Femur (tissue), 1 donor: ENCODE data around the gene FAM124A.

Source experiments
- DNase-seq: peaks from one replicate; pipeline ENCODE4 v3.0.0-alpha.2; 2017

Gene FAM124A

DNA sequence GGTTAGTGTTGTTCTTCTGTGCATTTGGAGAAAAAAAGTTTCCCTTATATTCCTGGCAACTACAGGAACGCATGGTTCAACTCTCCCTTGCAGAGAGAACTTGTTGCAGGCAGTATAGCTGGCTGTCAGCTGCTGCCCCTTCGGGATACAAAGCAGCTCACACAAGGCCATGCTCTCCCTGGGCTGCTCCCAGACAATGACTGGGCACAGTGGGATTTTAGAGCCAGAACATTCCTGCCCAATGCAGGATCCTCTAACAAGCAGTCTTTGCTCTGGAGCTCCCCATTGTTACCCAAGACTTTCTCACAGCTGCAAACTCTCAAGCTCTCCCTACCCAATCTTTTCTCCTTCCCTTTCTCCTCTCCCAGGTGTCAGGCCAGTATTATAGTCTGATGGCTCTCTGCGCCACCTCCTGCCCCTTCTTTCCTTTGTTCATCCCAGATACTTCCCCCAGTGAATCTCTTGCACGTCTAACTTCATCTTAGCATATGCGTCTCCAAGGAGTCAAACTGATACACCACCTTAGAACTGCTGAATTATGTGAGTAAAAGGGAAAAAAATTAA lies 89.8 kb downstream of the FAM124A start:
- no peak for DNase-seq

DNA sequence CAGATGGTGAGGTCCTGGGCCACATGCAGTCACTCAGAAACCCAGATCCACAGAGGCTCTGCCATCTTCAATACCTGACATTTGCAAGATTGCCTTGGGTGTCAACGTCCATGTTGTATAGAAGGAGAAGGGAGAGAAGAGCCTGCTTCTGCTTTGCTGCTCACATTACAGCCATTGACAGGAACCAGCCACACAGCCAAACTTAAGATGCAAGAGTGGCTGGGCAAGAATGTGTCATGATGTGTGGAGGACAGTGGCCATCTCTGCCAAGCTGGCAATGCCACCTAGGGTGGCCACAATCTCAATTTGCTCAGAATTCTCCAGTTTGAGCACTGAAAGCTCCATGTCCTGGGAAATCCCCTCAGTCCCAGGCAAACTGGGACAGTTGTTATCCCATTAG lies 91.4 kb downstream of the FAM124A start:
- no peak for DNase-seq

DNA sequence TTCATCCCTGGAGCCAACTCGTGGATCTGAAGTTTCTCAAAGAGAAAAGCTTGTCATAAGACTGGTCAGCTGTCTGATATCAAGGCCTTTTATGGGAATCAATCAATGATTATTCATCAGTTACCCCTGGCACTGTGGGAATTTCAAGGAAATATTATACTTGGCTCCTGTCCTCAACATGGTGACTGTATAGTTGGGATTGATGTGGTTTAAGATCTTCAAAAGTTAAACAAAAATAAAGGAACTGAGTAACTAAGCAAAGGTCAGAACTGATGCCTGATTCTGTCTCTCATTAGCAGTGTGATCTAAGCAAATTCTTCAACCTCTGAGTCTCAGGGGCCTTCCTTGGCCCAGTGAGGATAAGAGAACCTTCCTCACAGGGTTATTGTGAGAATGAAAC lies 95.1 kb downstream of the FAM124A start:
- DNase-seq: no peak

DNA sequence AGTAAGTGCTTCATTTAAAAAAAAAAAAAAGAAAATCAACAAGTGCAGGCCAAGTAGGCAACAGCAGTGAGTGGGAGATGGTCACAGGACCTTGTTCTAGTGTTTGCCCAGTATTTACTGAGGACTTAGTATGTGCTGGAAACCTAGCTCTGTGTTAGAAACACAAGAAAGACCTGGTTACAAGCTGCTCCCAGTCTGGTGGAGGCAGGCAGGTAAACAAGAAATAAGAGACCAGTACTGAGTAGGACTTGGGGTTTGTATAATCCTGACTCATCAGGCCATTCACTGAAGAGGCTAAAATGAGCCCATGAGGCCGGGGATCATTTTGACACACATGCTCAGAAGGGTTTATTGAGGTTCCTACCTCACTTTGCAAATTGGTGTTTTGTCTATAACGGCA lies 95.8 kb downstream of the FAM124A start:
- DNase-seq: no peak

DNA sequence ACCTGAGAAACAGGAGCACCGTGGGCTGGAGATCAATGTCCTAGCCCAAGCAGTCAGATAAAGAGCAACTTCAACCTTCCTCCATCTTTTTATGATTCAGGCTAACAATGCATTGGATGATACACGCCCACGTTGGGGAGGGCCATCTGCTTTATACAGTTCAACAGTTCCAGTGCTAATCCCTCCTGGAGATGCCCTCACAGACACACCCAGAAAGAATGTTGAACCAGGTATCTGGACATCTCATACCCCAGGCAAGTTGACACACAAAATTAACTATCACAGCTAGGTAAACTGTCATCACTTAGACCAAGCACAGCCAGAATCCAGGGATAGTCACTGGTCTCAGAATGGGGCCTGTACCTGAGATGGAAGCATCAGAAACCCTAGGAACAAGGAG lies 96.7 kb downstream of the FAM124A start:
- DNase-seq: no peak

DNA sequence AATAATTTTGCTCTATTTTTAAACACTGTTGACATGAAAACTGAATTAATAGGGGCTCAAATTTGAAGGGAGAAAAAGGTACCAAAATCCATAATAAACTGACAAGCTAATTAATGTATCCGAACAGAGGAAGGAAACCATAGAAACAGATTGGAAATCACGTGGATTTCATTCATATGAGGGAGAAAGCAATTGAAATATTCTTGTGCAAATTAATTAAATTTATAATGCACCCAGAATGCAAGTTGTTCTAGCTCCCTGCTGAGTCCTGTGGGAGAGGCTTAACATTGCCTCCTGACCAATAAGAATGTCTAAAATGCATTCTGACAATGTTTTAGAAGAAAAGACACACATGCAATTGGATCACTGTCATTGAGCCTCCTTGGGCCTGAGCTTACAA lies 99.6 kb downstream of the FAM124A start:
- no peak for DNase-seq

DNA sequence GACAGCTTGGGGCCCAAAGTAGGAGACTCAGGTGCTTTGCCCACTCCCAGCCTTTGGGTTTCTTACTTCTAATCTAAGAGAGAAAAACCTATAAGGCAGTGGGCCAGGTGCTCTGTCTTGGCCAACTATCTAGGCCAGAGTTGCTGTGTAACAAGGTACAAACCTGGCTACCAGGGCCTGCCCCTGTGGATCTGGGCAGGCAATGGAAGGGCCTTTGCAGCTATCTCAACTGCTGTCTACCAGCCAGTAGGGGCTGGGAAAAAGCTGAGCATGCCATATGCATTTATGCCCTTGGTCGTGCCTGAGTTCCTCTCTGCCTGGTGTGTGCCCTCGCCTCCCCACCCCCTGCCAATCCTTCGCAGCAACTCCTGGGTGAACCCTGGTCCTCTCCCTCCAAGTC lies 100.6 kb downstream of the FAM124A start:
- DNase-seq: no peak

DNA sequence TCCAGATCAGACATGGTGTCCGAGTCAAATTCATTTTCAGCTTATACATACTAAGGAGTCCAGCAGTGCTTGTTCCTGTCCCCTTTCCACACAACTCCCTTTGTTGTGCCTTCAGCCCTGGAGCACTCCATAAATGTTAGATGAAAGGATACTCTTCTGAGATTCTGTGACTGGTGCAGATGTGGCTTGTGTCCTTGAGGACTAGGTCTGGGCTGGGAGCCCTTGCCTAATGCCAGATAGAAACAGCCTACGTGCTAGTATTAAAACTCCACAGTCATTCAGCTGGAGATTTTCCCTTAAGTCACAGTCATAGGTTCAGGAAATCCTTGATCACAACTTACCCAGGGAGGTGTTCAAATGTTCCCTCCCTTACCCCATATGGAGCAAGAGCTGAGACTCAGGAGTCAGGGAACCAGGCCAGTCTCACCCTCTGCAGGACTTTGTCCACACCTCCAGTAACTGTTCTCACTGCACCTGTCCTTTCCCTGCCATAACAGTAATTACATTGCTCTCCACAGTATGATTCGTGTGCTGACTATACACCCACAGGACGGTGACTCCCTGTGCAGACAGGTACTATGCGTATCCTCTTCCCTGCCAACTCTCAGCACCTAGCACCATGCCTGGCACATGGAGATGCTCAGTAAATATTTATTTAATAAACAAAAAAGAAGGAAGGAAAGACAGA lies 101.8 kb downstream of the FAM124A start:
- no peak for DNase-seq

DNA sequence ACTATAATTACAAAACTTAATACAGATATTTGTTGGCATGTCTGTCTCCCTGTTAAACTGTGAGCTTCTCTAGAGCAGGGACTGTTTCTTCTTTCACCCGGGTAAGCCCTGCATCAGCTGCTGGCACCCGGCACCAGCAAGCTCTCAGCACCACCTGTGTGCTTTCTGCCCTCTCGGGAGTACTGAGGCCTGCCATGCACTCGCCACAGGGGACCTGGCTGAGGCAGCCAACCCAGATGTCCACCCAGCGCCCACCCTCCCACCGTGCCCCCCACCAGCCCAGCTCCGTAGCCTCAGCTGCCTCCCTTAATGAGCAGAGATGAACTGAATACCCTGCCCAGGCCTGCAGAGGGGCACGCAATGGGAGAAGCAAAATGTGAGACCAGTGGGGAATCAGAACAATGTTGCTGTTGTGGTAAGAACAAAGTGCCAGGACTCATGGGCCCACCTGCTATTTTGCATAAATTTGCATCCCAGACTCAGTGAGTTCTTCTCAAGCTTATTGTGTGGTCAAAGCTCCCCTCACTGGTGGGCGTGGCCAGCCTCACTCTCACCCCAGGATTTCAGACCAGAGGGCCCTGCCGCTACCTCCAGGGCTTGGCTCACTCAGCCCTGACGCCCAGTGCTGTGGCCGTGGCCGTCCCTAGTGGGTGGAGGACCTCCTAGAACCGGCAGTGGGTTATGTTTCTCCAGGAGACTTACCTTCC lies 102.7 kb downstream of the FAM124A start:
- DNase-seq: no peak

DNA sequence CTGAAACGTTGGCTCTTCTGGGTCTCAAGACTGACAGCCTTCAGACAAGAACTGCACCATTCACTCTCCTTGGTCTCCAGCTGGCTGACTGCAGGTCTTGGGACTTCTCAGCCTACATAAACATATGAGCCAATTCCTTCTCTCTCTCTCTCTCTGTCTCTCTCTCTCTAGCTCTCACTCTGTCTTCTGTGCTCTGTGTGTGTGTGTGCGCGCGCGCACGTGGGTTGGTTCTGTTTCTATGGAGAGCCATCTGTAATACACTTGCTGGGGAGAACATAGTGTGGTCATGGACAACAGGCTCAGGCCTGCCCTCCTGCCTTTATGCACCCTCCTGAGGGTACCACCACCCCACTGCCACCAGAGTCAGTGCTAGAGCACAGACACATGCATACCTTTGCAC lies 103.6 kb downstream of the FAM124A start:
- no peak for DNase-seq

DNA sequence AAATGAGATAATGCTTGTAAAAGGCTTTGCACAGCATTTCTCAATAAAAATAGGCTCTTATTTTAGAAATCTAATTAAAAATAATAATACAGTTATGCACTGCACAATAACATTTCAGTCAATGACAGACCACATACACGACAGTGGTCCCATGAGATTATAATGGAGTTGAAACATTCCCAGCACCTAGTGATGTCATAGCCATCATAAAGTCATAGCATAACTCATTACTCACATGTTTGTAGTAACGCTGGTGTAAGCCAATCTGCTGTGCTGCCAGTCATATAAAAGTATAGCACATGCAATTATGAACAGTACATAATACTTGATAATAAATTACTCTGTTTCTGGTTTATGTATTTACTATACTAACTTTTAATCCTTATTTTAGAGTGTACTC lies 104.6 kb downstream of the FAM124A start:
- DNase-seq: no peak

DNA sequence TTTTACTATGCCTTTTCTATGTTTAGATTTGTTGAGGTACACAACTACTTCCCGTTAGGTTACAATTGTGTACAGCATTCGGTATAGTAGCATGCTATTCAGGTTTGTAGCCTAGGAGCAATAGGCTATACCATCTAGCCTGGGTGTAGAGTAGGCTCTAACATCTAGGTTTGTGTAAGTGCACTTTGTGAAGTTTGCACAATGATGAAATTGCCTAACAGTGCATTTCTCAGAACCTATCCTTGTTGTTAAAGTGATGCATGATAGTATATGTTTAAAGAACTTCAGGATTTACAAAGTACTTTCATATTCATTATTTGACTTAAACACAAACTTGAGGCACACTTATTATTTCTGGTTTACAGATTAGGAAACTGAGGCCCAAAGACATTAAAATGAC lies 105.8 kb downstream of the FAM124A start:
- DNase-seq: no peak

DNA sequence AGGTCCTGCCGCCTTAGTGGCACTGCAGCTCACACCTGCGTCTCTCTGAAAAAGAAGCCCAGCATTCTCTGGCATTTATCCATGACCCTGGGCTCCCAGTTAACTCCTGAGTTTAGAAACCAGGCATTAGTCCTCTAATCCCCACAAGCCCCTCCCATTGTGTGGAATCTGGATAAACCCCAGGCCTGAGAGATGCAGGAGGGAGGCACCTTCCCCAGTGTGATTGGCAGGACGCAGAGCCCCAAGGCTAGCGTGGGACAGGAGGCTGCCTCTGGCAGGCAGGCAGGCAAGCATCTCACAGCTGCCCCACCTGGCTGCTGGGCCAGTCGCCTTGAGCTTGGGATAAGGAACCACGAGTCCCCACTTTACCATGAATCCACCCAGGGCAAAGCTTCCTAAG lies 106.3 kb downstream of the FAM124A start:
- DNase-seq: no peak

DNA sequence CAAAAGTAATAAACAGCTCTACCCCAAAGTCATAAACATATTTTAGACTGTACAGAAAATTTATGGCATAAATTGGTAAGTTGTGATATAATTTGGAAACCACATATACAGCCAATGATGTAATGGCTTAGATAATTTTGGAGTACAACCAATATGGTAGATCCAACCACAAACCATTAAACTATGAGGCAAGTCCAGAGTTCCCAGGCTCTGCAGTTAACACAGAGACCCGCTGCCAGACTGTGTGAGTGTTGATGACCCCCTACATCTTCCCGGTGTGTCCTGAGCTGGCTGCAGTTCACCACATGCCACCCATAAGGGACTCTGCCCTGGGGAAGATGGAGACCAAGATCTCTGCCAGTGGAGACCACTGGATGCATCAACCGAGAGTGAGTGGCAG lies 107.4 kb downstream of the FAM124A start:
- no peak for DNase-seq

DNA sequence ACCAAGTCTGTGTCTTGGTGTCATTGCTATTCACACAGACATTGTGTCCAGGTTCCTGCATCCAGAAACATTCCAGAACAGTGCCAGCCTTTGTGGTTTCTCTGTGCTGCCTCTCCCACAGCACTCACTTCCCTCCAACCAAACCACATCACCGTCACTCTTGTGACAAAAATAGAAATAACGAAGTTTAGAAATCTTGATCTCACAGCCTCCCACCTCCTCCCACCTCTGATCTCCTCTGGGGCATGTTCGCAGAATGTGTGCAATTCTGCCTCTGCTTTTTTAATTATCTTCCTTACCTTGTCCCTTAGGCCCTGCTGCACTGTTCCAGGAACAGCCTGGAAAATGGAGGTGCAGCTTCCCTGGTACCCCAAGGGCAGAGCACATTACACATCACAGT lies 108.6 kb downstream of the FAM124A start:
- no peak for DNase-seq

DNA sequence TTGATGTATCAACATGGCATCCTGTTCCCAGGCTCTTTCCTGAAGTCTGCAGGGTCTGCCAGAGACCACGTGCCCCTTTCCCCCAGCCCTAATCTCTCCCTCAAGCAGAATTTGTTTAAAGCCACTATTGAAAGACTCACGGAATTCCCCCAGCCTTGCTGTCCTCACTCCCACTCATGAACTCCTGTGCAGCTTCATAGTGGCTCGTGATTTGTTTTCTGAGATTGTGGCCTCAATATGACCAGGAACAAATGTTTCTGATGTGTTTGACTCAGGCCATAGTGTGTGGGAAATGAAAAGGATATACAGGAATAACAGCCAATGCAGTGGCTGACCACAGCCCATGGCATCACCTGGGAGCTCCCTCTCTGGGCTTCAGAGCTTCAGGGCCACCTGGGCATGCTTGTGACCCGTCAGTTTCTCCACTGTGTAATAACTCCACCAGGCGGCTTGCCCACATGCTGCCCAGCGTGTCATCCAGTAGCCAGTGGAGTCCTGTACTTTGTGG lies 109.2 kb downstream of the FAM124A start:
- DNase-seq: no peak

DNA sequence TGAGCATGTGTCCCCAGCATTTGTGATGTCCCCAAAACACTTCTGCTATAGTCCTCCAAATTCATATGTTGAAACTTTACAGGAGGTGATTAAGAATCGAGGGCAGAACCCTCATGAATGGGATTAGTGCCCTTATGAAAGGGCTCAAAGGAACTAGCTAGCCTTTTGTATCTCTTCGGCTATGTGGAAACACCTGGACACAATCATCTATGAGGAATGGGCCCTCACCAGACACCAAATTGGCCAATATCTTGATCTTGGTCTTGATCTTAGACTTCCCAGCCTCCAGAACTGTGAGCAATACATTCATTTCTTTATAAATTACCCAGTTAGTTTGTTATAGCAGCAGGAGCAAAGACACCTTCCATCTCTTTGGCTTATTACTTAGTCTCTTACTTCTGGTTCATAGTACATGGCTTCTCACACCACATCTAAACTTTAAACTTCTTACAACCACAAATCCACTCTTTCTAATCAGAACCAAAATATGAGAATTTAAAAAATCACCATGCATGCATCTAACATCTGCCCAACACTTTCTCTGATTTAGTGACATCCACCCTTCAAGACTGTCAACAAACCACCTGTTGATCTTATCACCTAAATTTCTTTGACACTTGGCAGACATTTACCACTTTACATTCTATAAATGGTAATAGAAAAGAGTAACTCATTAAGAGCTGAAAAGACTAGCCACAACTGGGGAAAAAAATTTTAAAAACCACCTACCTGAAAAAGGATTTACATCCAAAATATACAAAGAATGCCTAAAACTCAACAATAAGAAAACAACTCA lies 110.6 kb downstream of the FAM124A start:
- DNase-seq: no peak

DNA sequence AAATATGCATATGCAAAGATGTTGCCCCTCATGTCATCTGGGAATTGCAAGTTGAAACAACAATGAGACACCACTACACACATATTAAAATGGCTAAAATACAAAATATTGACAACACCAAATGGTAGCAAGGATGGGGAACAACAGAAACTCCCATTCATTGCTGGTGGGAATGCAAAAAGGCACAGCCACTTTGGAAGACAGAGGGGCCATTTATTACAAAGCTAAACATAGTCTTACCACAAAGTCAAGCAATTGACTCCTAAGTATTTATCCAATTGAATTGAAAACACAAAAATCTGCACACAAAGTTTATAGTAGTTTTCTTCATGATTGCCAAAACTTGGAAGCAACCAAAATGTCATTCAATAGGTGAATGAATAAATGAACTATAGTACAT lies 111.2 kb downstream of the FAM124A start:
- no peak for DNase-seq

DNA sequence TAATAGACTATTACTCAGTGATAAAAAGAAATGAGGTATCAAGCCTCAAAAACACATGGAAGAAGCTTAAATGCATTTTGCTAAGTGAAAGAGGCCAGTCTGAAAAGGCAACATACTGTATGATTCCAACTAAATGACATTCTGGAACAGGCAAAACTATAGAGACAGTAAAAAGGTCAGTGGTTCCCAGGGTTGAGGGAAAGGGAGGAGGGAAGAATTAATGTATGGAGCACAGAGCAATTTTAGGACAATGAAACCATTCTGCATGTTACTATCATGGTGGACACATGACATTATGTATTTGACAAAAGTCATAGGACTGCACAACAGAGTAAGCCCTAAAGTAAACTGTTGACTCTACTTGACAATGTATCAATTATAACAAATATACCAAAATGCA lies 111.6 kb downstream of the FAM124A start:
- DNase-seq: no peak
